Keratinocyte (primary cell): Measurements from ENCODE around the gene PNP. TPM values are rescaled to one million over a fixed set of nuclear protein-coding genes. Genes with fewer than 3 reads are reported as not detected.

Source experiments
- DNase-seq: peaks from one replicate; pipeline ENCODE4 v3.0.0-alpha.2; 2011; ENCODE audit warnings: low read depth, missing footprints, low spot score
- FAIRE-seq: peaks from 2 replicates; lab custom pipeline; 2011; peaks lifted over from hg19 to GRCh38; lab: Jason Lieb, UNC
- H2AFZ ChIP-seq: 2 replicates; pipeline ENCODE4 v1.6.0; 2012; ENCODE audit warnings: low read length, control low read depth, inconsistent platforms; ENCODE audit not compliant: control insufficient read depth
- H3K27ac ChIP-seq: 2 replicates; pipeline ENCODE4 v1.5.1; 2011; ENCODE audit warnings: low read length; ENCODE audit not compliant: control insufficient read depth, insufficient read depth
- H3K27me3 ChIP-seq: 3 replicates; pipeline ENCODE4 v1.6.0; 2011; ENCODE audit warnings: low read length; ENCODE audit not compliant: control insufficient read depth, insufficient read depth; ENCODE audit errors: extremely low read depth
- H3K36me3 ChIP-seq, 2 experiments: 2 replicates in 1 of 2; 3 replicates in 1 of 2; pipeline ENCODE4 v1.5.1; 2011; ENCODE audit warnings: low read length in 2 of 2, mild to moderate bottlenecking in 1 of 2; ENCODE audit not compliant: control insufficient read depth in 2 of 2, insufficient read depth in 2 of 2; ENCODE audit errors: extremely low read depth in 1 of 2
- H3K4me1 ChIP-seq: 3 replicates; pipeline ENCODE4 v1.5.1; 2011; ENCODE audit warnings: low read length; ENCODE audit not compliant: control insufficient read depth, insufficient read depth; ENCODE audit errors: extremely low read depth
- H3K4me2 ChIP-seq: 3 replicates; pipeline ENCODE4 v1.6.0; 2011; ENCODE audit warnings: low read depth, low read length; ENCODE audit not compliant: control insufficient read depth, insufficient read depth; ENCODE audit errors: extremely low read depth
- H3K4me3 ChIP-seq, 3 experiments: fragments of 200-600 bp in 1 of 3; sonication (generic) in 1 of 3; 2 replicates in 2 of 3; 3 replicates in 1 of 3; pipeline ENCODE4 v1.5.1; 2011 to 2016; ENCODE audit warnings: low read length in 3 of 3, mild to moderate bottlenecking in 3 of 3, control low read depth in 2 of 3, inconsistent platforms in 1 of 3, low read depth in 1 of 3, mixed read lengths in 1 of 3, mixed run types in 1 of 3, moderate library complexity in 1 of 3; ENCODE audit not compliant: control insufficient read depth in 2 of 3, insufficient read depth in 2 of 3; ENCODE audit errors: extremely low read depth in 1 of 3
- H3K79me2 ChIP-seq: 2 replicates; pipeline ENCODE4 v1.6.0; 2012; ENCODE audit warnings: low read length; ENCODE audit not compliant: control insufficient read depth, insufficient read depth
- H3K9ac ChIP-seq: 3 replicates; pipeline ENCODE4 v1.6.0; 2011; ENCODE audit warnings: low read length; ENCODE audit not compliant: control insufficient read depth, insufficient read depth; ENCODE audit errors: extremely low read depth
- H3K9me1 ChIP-seq: 3 replicates; pipeline ENCODE4 v1.6.0; 2011; ENCODE audit warnings: low read length; ENCODE audit not compliant: control insufficient read depth, insufficient read depth; ENCODE audit errors: extremely low read depth
- H3K9me3 ChIP-seq: 2 replicates; pipeline ENCODE4 v1.5.1; 2012; ENCODE audit warnings: low read depth, low read length; ENCODE audit not compliant: control insufficient read depth
- H4K20me1 ChIP-seq: 3 replicates; pipeline ENCODE4 v1.6.0; 2011; ENCODE audit warnings: low read length; ENCODE audit not compliant: control insufficient read depth, insufficient read depth; ENCODE audit errors: extremely low read depth
- CTCF ChIP-seq, 3 experiments: IDR thresholded peaks in 1 of 3; conservative IDR thresholded peaks in 1 of 3; optimal IDR thresholded peaks in 1 of 3; 2 replicates in 2 of 3; 3 replicates in 1 of 3; pipeline versions ENCODE3 to v1.5.1; 2011; ENCODE audit warnings: low read length in 3 of 3, mild to moderate bottlenecking in 3 of 3, moderate library complexity in 2 of 3, control low read depth in 1 of 3, inconsistent platforms in 1 of 3; ENCODE audit not compliant: insufficient read depth in 2 of 3; ENCODE audit errors: extremely low read depth in 1 of 3
- EZH2 ChIP-seq: IDR thresholded peaks from one replicate; pipeline ENCODE4 v1.6.1; 2012; ENCODE audit warnings: inconsistent platforms, mild to moderate bottlenecking, low read length, moderate library complexity
- dilution Hi-C: fragments of 300-500 bp; cut with MboI; formaldehyde crosslinking; loops from one replicate; pipeline ENCODE4 v1.7.0; 2020; ENCODE audit warnings: low sequenced_read_pairs; ENCODE audit not compliant: extremely low pct_ligation_motif_present
- polyA plus RNA-seq, 5 experiments: library from polyadenylated mRNA; depleted of rRNA in 3 of 5; stranded (reverse) in 3 of 5; stranded (forward) in 1 of 5; unstranded in 1 of 5; fragments of >200 nt; gene quantifications; 1 replicate in 1 of 5; 2 replicates in 3 of 5; 3 replicates in 1 of 5; pipeline versions ENCODE4 v1.2.1 to v1.2.3, GENCODE V29; 2011 to 2012; ENCODE audit warnings: missing spikeins in 2 of 5, low read depth in 1 of 5, low replicate concordance in 1 of 5

The PNP gene
- polyA plus RNA-seq, 1 donor (not counting 4 experiments of a cell fraction or from before 2014, with no cell fraction given), result 325 TPM

DNA sequence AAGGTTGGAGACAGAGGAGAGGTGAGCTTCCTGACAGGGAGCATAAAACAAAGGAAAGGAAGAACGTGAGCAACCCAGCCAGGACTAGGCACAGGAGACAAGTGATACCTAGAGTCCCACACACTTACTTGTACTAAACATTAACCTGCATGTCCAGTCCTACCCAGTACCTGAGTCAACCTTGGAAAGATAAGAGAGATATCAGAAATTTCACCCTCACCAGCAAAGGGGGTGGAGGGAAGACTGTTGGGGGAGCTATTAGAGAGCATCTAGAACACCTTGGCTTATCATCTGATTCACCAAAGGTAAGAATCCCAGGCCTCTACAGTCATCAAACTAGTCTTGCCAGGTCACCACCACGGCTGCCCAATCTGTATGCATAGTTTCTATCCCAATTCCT is 44.4 kb upstream of the PNP start:
- Histone ChIP-seq H3K79me2 (no peaks in the 10 kb centered on the region), H2AFZ (no peak overlapping the region), H4K20me1 (no peaks in the 10 kb centered on the region), H3K9me3 (no peaks in the 10 kb centered on the region), H3K27ac (no peak overlapping the region), H3K4me3 (no peak overlapping the region), H3K4me2 (no peak overlapping the region), H3K27me3 (no peaks in the 10 kb centered on the region), H3K4me1 (peaks cover 7% of the 10 kb centered on the region), H3K9me1 (no peaks in the 10 kb centered on the region), H3K36me3 (no peaks in the 10 kb centered on the region), H3K9ac (no peak overlapping the region)
- TF ChIP-seq CTCF (optimal IDR thresholded peaks at IDR 0.05 in 1 of 3, IDR thresholded peaks at IDR 0.05 in 1 of 3, conservative IDR thresholded peaks at IDR 0.05 in 1 of 3; ENCODE audit: extremely low read depth in 1 of 3, insufficient read depth in 2 of 3, low read length in 3 of 3) (no peak), EZH2 (no peak)
- dilution Hi-C loops, result no loop called here
- DNase-seq (no peak), FAIRE-seq (no peak)

- no peaks in the 10 kb centered on the region for H3K79me2 ChIP-seq
- peaks cover 7% of the 10 kb centered on the region for H3K4me1 ChIP-seq
- peak overlapping the region; percentile 39 for H3K4me2 ChIP-seq
- H3K4me3 ChIP-seq, result no peak overlapping the region
- no peaks in the 10 kb centered on the region for H3K9me3 ChIP-seq
- no peaks in the 10 kb centered on the region for H4K20me1 ChIP-seq
- H3K27ac ChIP-seq, result no peak overlapping the region
- dilution Hi-C loops, result no loop called here
- no peaks in the 10 kb centered on the region for H3K9me1 ChIP-seq
- no peak overlapping the region for H3K9ac ChIP-seq
- no peak for DNase-seq
- no peaks in the 10 kb centered on the region for H3K36me3 ChIP-seq
- no peak for TF ChIP-seq EZH2
- no peak for TF ChIP-seq CTCF (optimal IDR thresholded peaks at IDR 0.05 in 1 of 3, IDR thresholded peaks at IDR 0.05 in 1 of 3, conservative IDR thresholded peaks at IDR 0.05 in 1 of 3; ENCODE audit: extremely low read depth in 1 of 3, insufficient read depth in 2 of 3, low read length in 3 of 3)
- H2AFZ ChIP-seq, result peak overlapping the region; percentile 82
- no peaks in the 10 kb centered on the region for H3K27me3 ChIP-seq
- no peak for FAIRE-seq
These were observed 41.8 kb upstream of the PNP start for GRCh38 chr14:20427231-20428009.
